GM21529 (cell line): Measurements from ENCODE around the gene BCAR1.
A peak's percentile ranks its signal among the peaks of the same experiment; 100 is the strongest.
"Not testable (repeated sequence)": the region's sequence is repeated elsewhere in the genome, so short reads cannot be mapped to it uniquely, and the experiment has no call there.

Experiments used
- ATAC-seq: cut with Tn5 transposase; IDR thresholded peaks from one replicate; pipeline ENCODE4 v1.9.1; 2021; ENCODE audit not compliant: unreplicated experiment

BCAR1 gene

GRCh38 chr16:75206749-75207451 is 44.5 kb downstream of the BCAR1 start, which contains the start of gene CTRB2:
CTRB2 (minus strand) TSS chr16:75207161; CDS start chr16:75207141, 20 bp downstream.
- ATAC-seq = peak; percentile 48

GRCh38 chr16:75205961-75206748 is 45.3 kb downstream of the BCAR1 start:
- ATAC-seq = peak; percentile 30

GRCh38 chr16:75205438-75205837 is 46.0 kb downstream of the BCAR1 start:
- not testable (repeated sequence) for ATAC-seq

GRCh38 chr16:75204905-75205304 is 46.5 kb downstream of the BCAR1 start:
- ATAC-seq = not testable (repeated sequence)

- no peak for ATAC-seq
Observed at GRCh38 chr16:75204410-75204758, 47.0 kb downstream of the BCAR1 start.

GRCh38 chr16:75203667-75204409 is 47.6 kb downstream of the BCAR1 start:
- no peak for ATAC-seq

- ATAC-seq = no peak
Observed at GRCh38 chr16:75203096-75203495, 48.3 kb downstream of the BCAR1 start.

- ATAC-seq = no peak
Observed at GRCh38 chr16:75202069-75202590, 49.3 kb downstream of the BCAR1 start.

- no peak for ATAC-seq
Observed at GRCh38 chr16:75198135-75198600, 53.3 kb downstream of the BCAR1 start.

- no peak for ATAC-seq
Observed at GRCh38 chr16:75197522-75198134, 53.8 kb downstream of the BCAR1 start.

- ATAC-seq = no peak
Observed at GRCh38 chr16:75196836-75197235, 54.6 kb downstream of the BCAR1 start.

GRCh38 chr16:75195811-75196790 is 55.3 kb downstream of the BCAR1 start:
- ATAC-seq = no peak

GRCh38 chr16:75193730-75194444 is 57.5 kb downstream of the BCAR1 start:
- no peak for ATAC-seq

GRCh38 chr16:75193265-75193650 is 58.2 kb downstream of the BCAR1 start:
- ATAC-seq = no peak

GRCh38 chr16:75192606-75193264 is 58.7 kb downstream of the BCAR1 start:
- no peak for ATAC-seq

- no peak for ATAC-seq
Observed at GRCh38 chr16:75189638-75190245, 61.7 kb downstream of the BCAR1 start.

- ATAC-seq = no peak
Observed at GRCh38 chr16:75188832-75189477, 62.5 kb downstream of the BCAR1 start.

GRCh38 chr16:75181630-75182029 is 69.8 kb downstream of the BCAR1 start:
- ATAC-seq = no peak
